GM18517 (cell line): Measurements from ENCODE around the gene KRT79.
"Not testable (repeated sequence)": the region's sequence is repeated elsewhere in the genome, so short reads cannot be mapped to it uniquely, and the experiment has no call there.

Experiments used
- ATAC-seq: cut with Tn5 transposase; IDR thresholded peaks from one replicate; pipeline ENCODE4 v1.9.1; 2021; ENCODE audit warnings: mild to moderate bottlenecking, moderate library complexity; ENCODE audit not compliant: unreplicated experiment

KRT79 gene

DNA sequence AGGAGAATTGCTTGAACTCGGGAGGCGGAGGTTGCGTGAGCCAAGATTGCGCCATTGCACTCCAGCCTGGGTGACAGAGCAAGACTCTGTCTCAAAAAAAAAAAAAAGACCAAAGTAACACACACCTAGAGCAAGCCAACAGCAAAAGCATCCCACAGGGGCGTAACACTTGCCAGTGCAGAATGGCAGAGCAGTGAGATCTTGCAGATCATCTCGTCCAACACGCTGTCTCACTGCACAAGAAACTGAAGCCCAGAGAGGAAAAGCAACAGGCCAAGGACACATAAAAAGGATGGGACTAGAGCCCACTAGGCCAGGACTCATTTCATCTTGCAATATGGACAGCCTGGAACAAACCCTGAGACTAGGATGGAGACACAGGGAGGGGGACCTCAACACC is 27.4 kb upstream of the KRT79 start:
- no peak for ATAC-seq

DNA sequence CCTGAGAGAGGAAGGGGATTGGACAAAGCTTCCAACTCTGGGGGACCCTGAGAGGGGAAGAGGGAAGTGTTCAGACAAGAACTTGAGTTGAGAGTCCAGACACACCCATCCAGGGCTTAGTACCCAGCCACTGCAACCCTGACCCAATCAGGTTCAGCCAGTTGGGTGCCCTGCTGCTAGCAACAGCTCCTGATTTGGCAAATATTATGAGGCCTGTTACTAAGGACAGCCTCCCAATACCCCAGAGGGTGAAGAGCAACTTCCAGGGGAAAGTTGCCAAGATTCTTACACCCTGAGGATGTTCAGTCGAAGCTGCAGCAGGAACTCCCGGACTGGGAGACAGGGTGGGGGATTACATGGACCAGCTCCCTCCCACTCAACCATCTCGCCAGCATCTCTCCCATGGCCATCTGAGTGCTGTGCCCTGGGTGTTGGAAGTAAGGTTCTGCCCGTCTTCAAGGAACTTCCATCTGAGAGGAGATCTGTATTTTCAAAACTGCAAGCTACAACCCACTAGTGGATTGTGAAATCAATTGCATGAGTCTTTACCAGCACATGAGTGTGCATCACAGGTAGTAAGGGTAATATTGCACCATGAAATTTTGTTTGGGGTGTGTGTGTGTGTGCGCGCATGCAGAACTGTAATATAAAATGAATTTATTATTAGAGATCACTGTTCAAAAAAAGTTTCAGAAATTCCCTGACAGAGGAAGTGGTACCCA is 26.2 kb upstream of the KRT79 start:
- no peak for ATAC-seq

DNA sequence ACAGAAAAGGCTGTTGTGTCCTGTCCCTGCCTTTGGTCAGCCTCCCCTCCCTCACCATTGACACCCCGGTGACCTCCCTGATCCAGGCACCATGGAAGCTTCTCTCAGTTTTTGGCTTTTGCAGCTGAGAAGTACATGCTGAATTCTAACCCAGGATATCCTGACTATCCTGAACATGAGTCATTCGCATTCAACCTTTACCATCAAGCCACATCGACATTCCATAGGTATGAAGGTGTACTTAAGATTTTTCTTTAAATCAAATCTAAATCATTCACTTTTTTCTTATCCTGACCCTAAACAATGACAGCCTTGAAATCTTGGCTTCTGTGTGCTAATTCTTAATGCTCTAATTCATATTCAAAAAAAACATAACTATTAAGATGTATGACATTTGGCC is 23.4 kb upstream of the KRT79 start:
- ATAC-seq, result no peak

DNA sequence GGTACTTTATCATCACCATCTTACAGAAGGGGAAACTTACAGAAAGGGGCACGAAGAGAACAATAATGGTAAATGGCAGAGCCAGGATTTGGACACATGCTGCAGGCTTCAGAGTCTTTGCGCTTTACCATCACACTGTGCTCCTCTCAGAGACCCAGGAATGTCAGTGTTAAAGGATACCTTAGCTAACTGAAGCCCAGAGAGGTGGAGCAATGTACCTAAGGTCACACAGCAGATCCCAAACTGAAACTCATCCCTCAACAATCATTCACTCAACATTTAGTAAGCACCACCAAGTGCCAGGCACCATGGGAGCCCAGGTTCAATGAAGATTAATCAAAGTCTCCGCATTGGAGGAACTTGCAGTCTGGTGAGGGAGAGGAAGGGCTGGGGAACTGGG is 22.7 kb upstream of the KRT79 start:
- ATAC-seq, result no peak

- not testable (repeated sequence) for ATAC-seq
Measured at GRCh38 chr12:52856077-52856476, 22.0 kb upstream of the KRT79 start.

GRCh38 chr12:52851787-52852186 is 17.7 kb upstream of the KRT79 start:
- ATAC-seq, result no peak

DNA sequence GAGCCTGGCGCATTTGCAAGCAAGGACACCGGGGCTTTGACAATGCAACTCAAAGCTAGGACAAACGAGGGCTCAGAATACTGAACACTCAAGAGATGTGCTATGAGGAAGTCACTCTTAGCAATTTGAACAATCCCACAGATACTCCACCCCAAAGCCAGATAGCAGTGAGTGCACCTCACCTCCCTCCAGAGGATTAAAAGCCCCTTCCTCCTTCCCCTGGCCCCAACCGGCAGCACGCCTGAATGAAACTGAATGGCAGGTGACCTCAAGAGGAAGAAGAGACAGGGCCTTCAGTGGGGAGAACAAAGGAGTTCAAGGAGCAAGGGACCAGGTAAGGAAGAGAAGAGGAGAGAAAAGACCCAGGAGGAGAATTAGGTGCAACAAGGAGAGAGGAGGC is 16.6 kb upstream of the KRT79 start:
- ATAC-seq, result no peak

DNA sequence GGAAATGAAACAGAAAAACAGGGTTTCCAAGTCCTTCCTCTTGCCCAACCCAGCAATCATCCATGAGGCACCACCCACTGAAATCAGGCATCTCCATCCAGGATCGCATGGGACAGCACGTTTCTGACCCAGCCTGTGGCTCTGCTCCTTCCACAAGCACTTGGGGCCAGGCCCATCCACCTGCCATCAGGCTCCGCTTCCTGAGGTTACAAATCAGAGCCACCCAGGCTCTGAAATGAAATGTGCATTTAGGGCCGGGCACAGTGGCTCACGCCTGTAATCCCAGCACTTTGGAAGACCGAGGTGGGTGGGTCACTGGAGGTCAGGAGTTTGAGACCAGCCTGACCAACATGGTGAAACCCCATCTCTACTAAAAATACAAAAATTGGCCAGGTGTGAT is 15.4 kb upstream of the KRT79 start:
- no peak for ATAC-seq

- ATAC-seq, result no peak
Measured at GRCh38 chr12:52848661-52849255, 14.6 kb upstream of the KRT79 start, which contains the start of gene KRT78. Gene KRT78, minus strand, starts transcription at chr12:52848994. Its CDS starts 64 bp downstream, at chr12:52848930.

DNA sequence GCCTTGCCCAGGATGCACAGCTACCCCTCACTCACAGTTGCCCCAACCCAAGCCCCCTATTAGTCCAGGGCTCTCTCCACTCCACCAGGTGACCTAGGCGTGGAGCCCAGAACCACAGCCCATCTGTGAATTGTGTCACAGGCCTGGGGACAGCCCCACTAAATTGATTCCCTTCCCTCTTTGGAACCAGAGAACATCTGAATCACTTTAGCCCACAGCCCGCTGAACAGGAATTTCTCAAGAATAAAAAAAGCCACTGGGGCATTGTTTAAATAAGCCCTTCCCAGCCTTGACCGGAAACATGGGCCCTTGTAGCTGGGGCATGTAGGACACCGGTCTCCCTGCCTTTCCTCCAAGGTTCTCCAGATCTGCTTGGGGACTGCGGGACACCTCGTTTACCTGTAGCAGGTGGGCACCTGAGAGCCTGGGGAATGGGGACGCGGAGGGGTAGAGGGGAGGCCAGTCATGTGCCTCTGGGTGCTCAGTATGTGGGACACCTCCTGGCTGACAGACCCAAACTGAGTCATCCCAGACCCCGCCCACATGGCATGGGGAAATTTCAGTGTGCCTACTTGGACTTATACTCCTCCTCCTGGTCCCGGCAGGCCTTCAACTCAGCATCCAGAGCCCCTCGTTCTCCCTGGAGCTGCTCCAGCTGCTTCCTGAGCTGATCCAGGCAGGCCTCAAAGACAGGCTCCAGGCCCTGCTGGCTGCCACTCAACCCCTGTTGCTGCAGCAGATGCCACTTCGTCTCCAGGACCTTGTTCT is 13.4 kb upstream of the KRT79 start:
- ATAC-seq, result no peak

DNA sequence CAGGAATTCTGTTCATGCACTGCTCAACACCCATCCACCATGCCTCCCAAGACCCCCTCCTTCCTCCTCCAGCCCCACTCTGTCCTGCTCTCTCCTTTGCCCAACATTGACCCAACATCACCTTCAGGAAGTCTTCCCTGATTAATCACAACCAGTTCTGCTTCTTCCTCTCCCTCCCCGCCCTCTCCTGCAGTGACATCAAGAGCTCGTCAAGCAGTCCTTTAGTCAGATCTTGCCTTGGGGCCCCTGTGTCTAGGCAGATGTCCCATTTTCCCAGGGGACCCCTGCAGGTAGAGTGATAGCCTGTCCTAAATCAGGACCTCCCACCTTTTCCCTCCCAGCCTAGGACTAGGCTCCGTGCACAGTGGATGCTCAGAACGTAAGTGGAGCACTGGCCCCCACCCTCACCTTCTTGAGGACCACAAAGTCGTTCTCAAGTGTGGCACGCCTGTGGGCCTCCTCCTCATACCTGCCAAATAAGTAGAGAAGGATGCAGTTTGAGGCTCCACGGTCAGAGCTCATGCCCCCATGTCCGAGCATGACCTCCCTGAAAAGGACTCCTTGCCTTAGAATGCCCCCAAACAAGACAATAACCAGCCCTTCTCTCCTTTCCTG is 12.4 kb upstream of the KRT79 start:
- ATAC-seq, result no peak

DNA sequence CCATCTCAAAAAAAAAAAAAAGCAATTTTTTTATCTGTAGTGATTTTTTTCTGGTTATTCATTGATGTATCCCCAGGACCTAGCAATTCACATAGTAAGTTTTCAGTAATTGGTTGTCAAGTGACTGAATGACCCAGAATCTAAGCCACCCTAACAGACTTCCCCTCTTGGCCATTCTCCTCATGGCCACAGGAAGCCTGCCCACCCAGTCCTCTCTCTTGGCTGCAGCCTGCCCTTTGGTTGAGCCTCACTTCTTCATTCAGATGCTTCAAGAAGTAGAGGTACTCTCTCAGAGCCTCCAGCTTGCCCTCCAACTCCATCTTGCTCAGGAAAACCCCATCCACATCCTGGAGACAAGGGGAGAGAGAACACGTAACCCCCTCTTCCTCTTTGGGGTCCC is 11.8 kb upstream of the KRT79 start:
- ATAC-seq, result no peak

- no peak for ATAC-seq
Measured at GRCh38 chr12:52844386-52844785, 10.3 kb upstream of the KRT79 start.

- ATAC-seq, result no peak
Measured at GRCh38 chr12:52839436-52840105, 5.5 kb upstream of the KRT79 start.

- ATAC-seq, result no peak
Measured at GRCh38 chr12:52838609-52839435, 4.7 kb upstream of the KRT79 start.

DNA sequence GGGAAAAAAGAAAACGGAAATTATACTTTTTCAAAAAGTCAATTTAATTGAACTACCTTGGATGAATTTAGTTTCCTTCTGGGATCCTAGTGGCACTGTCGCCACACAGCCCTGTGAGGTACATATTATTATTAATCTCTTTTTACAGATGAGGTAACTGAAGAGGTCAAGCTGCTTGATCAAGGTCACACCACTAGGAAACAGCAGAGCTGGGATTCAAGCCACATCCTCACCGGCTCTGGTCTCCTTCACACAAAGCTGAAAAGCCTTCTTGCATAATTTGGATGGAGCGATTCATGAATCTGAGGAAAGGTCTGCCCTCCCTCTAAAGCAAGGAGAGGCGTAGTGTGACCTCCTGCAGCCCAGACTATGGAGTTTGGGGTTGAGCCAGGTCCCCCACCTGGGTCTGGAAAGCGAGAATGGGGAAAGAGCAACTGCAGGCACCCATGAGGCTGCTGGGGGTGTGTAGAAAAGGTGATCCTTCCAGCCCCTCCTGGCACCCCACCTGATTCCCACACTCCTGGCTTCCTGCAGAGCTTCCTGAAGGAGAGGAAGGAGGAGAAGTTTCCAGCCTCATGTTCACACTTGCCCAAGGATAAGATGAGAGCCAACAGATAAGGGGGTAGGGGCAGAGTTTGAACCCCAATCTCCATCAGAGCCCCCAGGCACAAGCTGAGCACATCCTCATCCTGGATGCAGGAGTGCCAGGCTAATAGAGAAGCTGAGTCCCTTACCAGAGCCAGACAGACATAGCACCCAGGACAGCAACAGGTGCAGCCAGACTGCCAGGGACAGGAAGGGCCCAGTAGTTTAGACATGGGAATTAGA is 3.9 kb upstream of the KRT79 start:
- ATAC-seq, result no peak

- ATAC-seq, result no peak
Measured at GRCh38 chr12:52837413-52837741, 3.3 kb upstream of the KRT79 start.

DNA sequence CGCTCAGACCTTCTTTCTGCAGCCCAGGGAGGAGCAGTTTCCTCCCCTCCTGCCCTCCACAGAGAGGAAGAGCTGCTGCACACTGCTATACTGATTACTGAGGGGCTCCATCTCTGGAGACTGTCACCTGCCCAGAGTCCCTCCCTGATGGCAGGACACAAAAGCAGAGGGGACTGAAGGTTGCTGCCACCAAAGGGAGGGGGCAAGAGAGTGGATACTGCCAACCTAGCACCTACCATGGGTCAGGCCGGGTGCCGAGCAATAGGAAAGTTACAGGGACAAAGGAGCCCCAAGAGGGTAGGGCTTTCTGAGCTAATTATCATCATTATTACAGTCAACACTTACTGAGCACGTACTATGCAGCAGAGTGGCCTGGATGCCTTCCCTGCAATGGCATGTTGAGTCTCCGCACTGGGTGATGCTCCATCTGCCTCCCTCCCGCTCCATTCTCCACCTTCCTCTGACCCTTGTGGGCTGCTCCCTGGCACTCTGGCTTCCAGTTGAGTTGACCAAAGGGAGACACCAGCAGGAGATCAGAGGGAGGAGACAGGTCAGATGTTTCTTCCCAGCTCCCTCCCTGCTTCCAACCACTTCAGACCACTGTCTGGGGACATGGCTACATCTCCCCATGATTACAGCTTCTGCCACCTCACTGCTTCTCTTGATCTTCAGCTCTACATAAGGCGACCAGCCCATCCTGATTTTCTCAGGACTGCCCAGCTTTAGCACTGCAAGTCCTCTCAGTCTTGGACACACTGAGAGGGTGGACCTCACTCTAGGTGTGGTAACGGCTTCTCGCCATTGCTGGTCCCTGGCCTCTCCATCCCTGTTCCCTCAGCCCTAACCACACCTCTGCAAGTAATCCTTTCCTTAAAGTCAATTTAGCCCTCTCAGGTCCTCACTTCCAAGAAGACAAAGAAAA is 2.6 kb upstream of the KRT79 start:
- no peak for ATAC-seq
